ENCODE data around the gene TRIO. TPM values are rescaled to one million over a fixed set of nuclear protein-coding genes. Genes with fewer than 3 reads are reported as not detected.

TRIO gene
- total RNA-seq, 2 experiments from 2014 or later: 4.1 to 6.5 TPM

DNA sequence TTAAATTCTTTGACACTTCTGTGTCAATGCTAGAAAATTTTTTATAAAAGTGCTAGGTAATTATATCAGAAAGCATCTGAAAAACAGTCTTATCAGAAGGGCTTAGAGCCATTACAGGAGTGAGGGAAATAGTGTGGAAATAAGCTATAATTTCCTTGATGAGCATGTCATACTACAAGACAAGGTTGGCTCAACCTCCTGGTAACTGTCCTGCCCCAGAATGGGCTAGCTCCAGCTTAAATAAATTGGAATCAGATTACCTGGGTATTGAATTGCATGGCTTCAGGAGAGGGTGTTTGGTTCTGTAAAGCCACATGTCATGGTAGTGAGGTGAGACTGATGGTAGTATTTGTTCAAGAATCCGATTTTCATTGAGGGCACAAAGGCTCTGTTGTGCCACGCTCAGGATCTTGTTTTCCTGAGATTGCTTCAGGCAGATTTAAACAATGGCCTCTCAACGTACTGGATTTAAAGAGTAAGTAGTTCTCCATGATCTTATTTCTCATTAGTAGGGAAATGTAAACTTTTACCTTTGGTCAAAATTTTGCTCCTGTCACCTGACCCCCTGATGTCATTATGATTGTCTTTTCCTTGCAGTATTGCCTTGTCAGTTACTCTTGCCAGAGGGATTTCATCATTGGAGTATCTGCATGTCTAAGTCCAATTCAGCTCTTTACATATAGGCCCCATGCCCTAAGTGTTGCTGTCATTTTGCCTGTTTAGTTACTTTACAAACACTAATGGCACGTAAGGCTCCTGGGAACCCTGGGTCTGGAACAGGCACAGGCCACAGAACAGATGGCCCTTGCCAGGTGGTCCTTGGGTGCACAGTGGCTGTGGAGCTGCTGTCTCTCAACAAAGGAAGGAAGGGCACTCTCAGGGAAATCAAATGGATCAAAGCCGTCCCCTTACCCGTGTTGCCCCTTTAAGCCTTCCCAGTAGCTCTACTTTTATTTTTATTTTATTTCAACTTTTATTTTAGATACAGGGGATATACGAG is 21.3 kb downstream of the TRIO start:
- TF ChIP-seq, protein P1, sequence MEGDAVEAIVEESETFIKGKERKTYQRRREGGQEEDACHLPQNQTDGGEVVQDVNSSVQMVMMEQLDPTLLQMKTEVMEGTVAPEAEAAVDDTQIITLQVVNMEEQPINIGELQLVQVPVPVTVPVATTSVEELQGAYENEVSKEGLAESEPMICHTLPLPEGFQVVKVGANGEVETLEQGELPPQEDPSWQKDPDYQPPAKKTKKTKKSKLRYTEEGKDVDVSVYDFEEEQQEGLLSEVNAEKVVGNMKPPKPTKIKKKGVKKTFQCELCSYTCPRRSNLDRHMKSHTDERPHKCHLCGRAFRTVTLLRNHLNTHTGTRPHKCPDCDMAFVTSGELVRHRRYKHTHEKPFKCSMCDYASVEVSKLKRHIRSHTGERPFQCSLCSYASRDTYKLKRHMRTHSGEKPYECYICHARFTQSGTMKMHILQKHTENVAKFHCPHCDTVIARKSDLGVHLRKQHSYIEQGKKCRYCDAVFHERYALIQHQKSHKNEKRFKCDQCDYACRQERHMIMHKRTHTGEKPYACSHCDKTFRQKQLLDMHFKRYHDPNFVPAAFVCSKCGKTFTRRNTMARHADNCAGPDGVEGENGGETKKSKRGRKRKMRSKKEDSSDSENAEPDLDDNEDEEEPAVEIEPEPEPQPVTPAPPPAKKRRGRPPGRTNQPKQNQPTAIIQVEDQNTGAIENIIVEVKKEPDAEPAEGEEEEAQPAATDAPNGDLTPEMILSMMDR (IDR thresholded peaks at IDR 0.05): no peak
- DNase-seq (no peak), ATAC-seq (ENCODE audit: poor library complexity) (no peak)
- H3K27ac Mint-ChIP-seq: no peak overlapping the region
- ChIA-PET CTCF (no interaction called here), POLR2A (interaction anchor here (0.7 kb wide), 1 partner anchor 484 kb away, joined by 3 read pairs; no protein-coding TSS in a partner anchor)
- intact Hi-C loops (cut with DNase I, micrococcal nuclease): no loop called here
- Histone ChIP-seq H3K4me1 (ENCODE audit: insufficient read depth, low read length) (peaks cover 2% of the 10 kb centered on the region), H3K27ac (ENCODE audit: low read depth in 1 of 2, low read length in 2 of 2) (no peak overlapping the region), H3K27me3 (ENCODE audit: control insufficient read depth in 1 of 2, insufficient read depth in 2 of 2, low read length in 2 of 2) (peaks cover 0 to 5% of the 10 kb centered on the region in 2 experiments), H3K9me3 (ENCODE audit: control insufficient read depth in 1 of 2, insufficient read depth in 1 of 2, low read length in 2 of 2) (no peaks in the 10 kb centered on the region), H3K4me3 (ENCODE audit: low read length) (no peak overlapping the region), H3K36me3 (ENCODE audit: insufficient read depth, low read length) (no peaks in the 10 kb centered on the region)
- no peaks in the 10 kb centered on the region for H3K36me3 Mint-ChIP-seq (ENCODE audit: low read depth)
- peaks cover 1% of the 10 kb centered on the region for H3K9me3 Mint-ChIP-seq
- H3K4me3 Mint-ChIP-seq: no peak overlapping the region
- peaks cover 10% of the 10 kb centered on the region for H3K27me3 Mint-ChIP-seq
- peaks cover 6% of the 10 kb centered on the region for H3K4me1 Mint-ChIP-seq (ENCODE audit: low read depth)

DNA sequence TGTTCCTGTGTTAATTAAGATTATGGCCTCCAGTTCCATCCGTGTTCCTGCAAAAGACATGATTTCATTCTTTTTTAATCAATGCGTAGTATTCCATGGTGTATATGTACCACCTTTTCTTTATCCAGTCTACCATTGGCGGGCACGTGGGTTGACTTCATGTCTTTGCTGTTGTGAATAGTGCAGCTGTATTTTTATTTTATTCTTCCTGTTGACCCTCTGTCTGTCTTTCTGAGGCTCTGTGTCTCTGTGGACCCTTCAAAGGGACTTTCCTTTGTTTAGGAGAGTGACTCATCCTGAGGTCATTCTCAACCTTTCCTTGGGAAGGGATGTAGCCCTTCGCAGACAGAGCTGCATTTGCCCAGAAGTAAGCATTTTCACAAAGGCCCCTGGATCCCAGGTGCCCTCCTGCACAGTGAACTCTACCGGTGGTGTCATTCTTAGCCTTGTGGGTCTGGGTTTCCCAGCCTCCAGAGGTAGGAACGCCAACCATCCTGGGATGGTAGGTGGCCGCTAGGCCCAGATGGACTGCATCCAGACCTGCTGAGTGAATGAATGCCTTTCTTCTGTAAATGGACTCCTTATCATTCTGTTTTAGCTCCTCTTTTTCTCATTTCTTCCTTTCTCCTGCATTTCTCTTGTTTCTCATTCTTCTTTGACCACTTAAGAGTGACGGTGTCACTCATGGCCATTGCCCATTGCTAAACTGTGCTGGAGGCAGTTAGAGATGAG is 22.4 kb downstream of the TRIO start:
- Histone ChIP-seq H3K27me3 (ENCODE audit: control insufficient read depth in 1 of 2, insufficient read depth in 2 of 2, low read length in 2 of 2) (no peaks in the 10 kb centered on the region), H3K4me1 (ENCODE audit: insufficient read depth, low read length) (peaks cover 2% of the 10 kb centered on the region), H3K27ac (ENCODE audit: low read depth in 1 of 2, low read length in 2 of 2) (no peak overlapping the region), H3K4me3 (ENCODE audit: low read length) (no peak overlapping the region), H3K9me3 (ENCODE audit: control insufficient read depth in 1 of 2, insufficient read depth in 1 of 2, low read length in 2 of 2) (no peaks in the 10 kb centered on the region), H3K36me3 (ENCODE audit: insufficient read depth, low read length) (no peaks in the 10 kb centered on the region)
- ChIA-PET POLR2A (no interaction called here), CTCF (no interaction called here)
- intact Hi-C loops (cut with DNase I, micrococcal nuclease): no loop called here
- Mint-ChIP-seq H3K36me3 (ENCODE audit: low read depth) (no peaks in the 10 kb centered on the region), H3K27ac (no peak overlapping the region), H3K27me3 (peaks cover 7% of the 10 kb centered on the region), H3K9me3 (peaks cover 1% of the 10 kb centered on the region), H3K4me1 (ENCODE audit: low read depth) (peaks cover 6% of the 10 kb centered on the region), H3K4me3 (no peak overlapping the region)
- DNase-seq: no peak
- TF ChIP-seq, protein P1 (IDR thresholded peaks at IDR 0.05): no peak
- no peak for ATAC-seq (ENCODE audit: poor library complexity)

GRCh38 chr5:14166437-14166836 is 23.3 kb downstream of the TRIO start:
- Histone ChIP-seq H3K36me3 (ENCODE audit: insufficient read depth, low read length) (no peaks in the 10 kb centered on the region), H3K4me3 (ENCODE audit: low read length) (no peak overlapping the region), H3K27ac (ENCODE audit: low read depth in 1 of 2, low read length in 2 of 2) (no peak overlapping the region), H3K27me3 (ENCODE audit: control insufficient read depth in 1 of 2, insufficient read depth in 2 of 2, low read length in 2 of 2) (no peaks in the 10 kb centered on the region), H3K4me1 (ENCODE audit: insufficient read depth, low read length) (peaks cover 2% of the 10 kb centered on the region), H3K9me3 (ENCODE audit: control insufficient read depth in 1 of 2, insufficient read depth in 1 of 2, low read length in 2 of 2) (no peaks in the 10 kb centered on the region)
- H3K9me3 Mint-ChIP-seq: peaks cover 1% of the 10 kb centered on the region
- H3K36me3 Mint-ChIP-seq (ENCODE audit: low read depth): no peaks in the 10 kb centered on the region
- no peak overlapping the region for H3K4me3 Mint-ChIP-seq
- ATAC-seq (ENCODE audit: poor library complexity): no peak
- intact Hi-C loops (cut with DNase I, micrococcal nuclease): no loop called here
- POLR2A ChIA-PET: no interaction called here
- H3K27ac Mint-ChIP-seq: no peak overlapping the region
- CTCF ChIA-PET: no interaction called here
- peaks cover 7% of the 10 kb centered on the region for H3K27me3 Mint-ChIP-seq
- TF ChIP-seq, protein P1 (IDR thresholded peaks at IDR 0.05): no peak
- DNase-seq: no peak
- H3K4me1 Mint-ChIP-seq (ENCODE audit: low read depth): peaks cover 6% of the 10 kb centered on the region
